Parathyroid adenoma (tissue), 2 donors: ENCODE data around the gene CFAP45.

Experiments used
- H2AFZ ChIP-seq: fragments of 300-600 bp; sonication (generic); one replicate; pipeline ENCODE4 v1.7.0; 2017; ENCODE audit warnings: antibody characterized with exemption, mild to moderate bottlenecking
- H3K27ac ChIP-seq: fragments of 300-600 bp; sonication (generic); one replicate; pipeline ENCODE4 v1.7.0; 2017
- H3K27me3 ChIP-seq: fragments of 300-600 bp; sonication (generic); one replicate; pipeline ENCODE4 v1.7.0; 2017; ENCODE audit warnings: low read length; ENCODE audit not compliant: control insufficient read depth, insufficient read depth
- H3K36me3 ChIP-seq: fragments of 300-600 bp; sonication (generic); one replicate; pipeline ENCODE4 v1.7.0; 2017; ENCODE audit warnings: low read length; ENCODE audit not compliant: control insufficient read depth, insufficient read depth
- H3K4me1 ChIP-seq: fragments of 300-600 bp; sonication (generic); one replicate; pipeline ENCODE4 v1.7.0; 2017; ENCODE audit warnings: control low read depth
- H3K4me2 ChIP-seq: fragments of 300-600 bp; sonication (generic); one replicate; pipeline ENCODE4 v1.7.0; 2017; ENCODE audit warnings: low read length
- H3K4me3 ChIP-seq: fragments of 300-600 bp; sonication (generic); one replicate; pipeline ENCODE4 v1.7.0; 2017; ENCODE audit warnings: low read depth, low read length
- H3K79me2 ChIP-seq: fragments of 300-600 bp; sonication (generic); one replicate; pipeline ENCODE4 v1.7.0; 2017; ENCODE audit warnings: control low read depth
- H3K9ac ChIP-seq: fragments of 300-600 bp; sonication (generic); one replicate; pipeline ENCODE4 v1.7.0; 2017; ENCODE audit warnings: mild to moderate bottlenecking
- H3K9me3 ChIP-seq: fragments of 300-600 bp; sonication (generic); one replicate; pipeline ENCODE4 v1.7.0; 2017; ENCODE audit warnings: low read length; ENCODE audit not compliant: control insufficient read depth
- TF ChIP-seq, protein P1 (sequence below): fragments of 300-600 bp; sonication (generic); IDR thresholded peaks from one replicate; pipeline ENCODE4 v1.7.0; 2017; ENCODE audit warnings: antibody characterized with exemption, mild to moderate bottlenecking
- donor health status: primary hyperparathyroidism.

The CFAP45 gene

DNA sequence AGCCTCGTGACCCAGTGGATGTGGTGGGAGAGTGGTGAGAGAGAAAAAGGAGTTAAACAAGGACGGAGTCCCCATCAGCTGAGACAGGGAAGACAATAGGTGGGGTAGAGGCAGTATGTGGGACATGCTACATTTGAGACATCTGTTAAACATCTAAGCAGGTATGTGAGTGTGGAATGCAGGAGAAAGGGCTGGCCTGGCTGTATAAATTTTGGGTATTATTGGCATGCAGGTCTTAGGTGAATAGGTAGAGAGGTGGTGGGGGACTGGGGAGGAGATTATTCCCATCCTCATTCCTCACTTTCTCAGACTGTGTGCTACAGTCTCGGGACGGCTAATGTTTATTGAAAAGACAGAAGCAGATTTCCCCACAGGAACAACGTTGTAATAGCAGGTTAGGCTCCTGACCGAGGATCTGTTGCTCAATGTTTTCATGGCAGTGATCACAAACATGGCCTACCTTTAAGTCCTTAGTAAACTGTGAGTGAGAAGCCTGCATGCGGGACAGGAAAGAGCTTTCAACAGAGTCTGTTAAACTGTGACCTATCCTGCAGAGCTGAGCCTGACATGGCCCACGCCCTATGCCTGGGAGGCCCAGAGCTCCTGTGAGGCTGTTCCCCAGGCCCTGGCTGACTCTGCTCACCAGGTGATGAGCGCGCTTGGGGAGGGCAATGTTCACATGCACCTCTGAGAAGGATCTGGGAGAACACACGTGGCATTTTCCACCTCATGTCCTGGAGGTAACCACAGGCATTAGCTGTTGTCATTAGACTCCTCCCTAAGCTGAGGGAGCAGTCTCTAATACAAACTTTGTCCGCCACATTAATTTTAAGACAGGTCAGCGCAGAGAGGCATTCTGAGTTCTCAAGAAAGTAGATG is 54.0 kb downstream of the CFAP45 start:
- H3K27ac ChIP-seq: no peak overlapping the region
- H3K79me2 ChIP-seq: no peaks in the 10 kb centered on the region
- H3K9me3 ChIP-seq: no peaks in the 10 kb centered on the region
- H3K27me3 ChIP-seq: no peaks in the 10 kb centered on the region
- no peak overlapping the region for H3K9ac ChIP-seq
- H3K4me3 ChIP-seq: no peak overlapping the region
- H3K36me3 ChIP-seq: no peaks in the 10 kb centered on the region
- H2AFZ ChIP-seq: peak overlapping the region; percentile 50
- H3K4me1 ChIP-seq: no peaks in the 10 kb centered on the region
- no peak overlapping the region for H3K4me2 ChIP-seq
- TF ChIP-seq, protein P1, sequence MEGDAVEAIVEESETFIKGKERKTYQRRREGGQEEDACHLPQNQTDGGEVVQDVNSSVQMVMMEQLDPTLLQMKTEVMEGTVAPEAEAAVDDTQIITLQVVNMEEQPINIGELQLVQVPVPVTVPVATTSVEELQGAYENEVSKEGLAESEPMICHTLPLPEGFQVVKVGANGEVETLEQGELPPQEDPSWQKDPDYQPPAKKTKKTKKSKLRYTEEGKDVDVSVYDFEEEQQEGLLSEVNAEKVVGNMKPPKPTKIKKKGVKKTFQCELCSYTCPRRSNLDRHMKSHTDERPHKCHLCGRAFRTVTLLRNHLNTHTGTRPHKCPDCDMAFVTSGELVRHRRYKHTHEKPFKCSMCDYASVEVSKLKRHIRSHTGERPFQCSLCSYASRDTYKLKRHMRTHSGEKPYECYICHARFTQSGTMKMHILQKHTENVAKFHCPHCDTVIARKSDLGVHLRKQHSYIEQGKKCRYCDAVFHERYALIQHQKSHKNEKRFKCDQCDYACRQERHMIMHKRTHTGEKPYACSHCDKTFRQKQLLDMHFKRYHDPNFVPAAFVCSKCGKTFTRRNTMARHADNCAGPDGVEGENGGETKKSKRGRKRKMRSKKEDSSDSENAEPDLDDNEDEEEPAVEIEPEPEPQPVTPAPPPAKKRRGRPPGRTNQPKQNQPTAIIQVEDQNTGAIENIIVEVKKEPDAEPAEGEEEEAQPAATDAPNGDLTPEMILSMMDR: no peak

DNA sequence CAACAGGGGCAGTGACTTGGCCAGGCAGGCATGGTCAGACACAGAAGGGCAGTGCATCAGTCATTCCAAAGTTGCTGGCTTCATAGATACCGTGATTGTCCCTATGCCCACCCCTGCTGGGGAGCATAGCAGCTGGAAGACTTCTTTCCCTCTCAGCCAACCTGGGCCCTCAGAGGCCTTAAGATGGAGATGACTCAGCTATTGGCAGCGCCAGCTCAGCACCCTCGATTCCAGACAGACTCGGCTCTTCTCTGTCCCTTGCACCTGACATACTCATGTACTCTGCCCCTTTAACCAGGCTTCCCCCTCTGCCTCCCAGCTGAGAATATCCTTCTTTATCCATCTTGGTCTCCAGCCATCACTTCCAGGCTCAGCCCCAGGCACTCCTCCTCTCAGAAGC is 56.5 kb downstream of the CFAP45 start:
- Histone ChIP-seq H2AFZ (no peak overlapping the region), H3K4me3 (no peak overlapping the region), H3K79me2 (no peaks in the 10 kb centered on the region), H3K4me2 (no peak overlapping the region), H3K36me3 (no peaks in the 10 kb centered on the region), H3K9me3 (no peaks in the 10 kb centered on the region), H3K4me1 (no peaks in the 10 kb centered on the region), H3K27me3 (no peaks in the 10 kb centered on the region), H3K27ac (no peak overlapping the region), H3K9ac (no peak overlapping the region)
- TF ChIP-seq, protein P1: no peak

DNA sequence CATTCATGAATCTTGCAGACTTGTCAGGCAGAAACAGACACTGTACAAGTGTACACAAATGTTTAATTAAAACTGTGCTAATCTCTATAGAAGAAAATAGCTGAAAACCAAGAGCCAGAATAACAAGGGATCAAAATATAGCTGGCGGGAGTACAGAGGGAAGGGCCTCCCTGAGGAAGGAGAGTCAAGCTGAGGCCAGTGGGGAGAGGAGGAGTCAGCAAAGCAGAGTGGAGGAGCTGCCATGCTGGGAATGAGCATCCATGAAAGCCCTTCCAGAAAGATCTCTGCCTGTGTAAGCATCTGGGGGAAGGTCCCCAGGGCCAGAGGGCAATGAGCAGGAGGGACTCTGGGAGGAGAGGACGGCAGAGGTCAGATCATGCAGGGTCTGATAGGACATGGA is 58.2 kb downstream of the CFAP45 start:
- no peak overlapping the region for H3K27ac ChIP-seq
- no peak overlapping the region for H3K4me2 ChIP-seq
- H3K9ac ChIP-seq: no peak overlapping the region
- H3K27me3 ChIP-seq: no peaks in the 10 kb centered on the region
- no peaks in the 10 kb centered on the region for H3K36me3 ChIP-seq
- no peak overlapping the region for H2AFZ ChIP-seq
- no peaks in the 10 kb centered on the region for H3K79me2 ChIP-seq
- H3K9me3 ChIP-seq: no peaks in the 10 kb centered on the region
- H3K4me3 ChIP-seq: no peak overlapping the region
- TF ChIP-seq, protein P1: no peak
- H3K4me1 ChIP-seq: no peaks in the 10 kb centered on the region

DNA sequence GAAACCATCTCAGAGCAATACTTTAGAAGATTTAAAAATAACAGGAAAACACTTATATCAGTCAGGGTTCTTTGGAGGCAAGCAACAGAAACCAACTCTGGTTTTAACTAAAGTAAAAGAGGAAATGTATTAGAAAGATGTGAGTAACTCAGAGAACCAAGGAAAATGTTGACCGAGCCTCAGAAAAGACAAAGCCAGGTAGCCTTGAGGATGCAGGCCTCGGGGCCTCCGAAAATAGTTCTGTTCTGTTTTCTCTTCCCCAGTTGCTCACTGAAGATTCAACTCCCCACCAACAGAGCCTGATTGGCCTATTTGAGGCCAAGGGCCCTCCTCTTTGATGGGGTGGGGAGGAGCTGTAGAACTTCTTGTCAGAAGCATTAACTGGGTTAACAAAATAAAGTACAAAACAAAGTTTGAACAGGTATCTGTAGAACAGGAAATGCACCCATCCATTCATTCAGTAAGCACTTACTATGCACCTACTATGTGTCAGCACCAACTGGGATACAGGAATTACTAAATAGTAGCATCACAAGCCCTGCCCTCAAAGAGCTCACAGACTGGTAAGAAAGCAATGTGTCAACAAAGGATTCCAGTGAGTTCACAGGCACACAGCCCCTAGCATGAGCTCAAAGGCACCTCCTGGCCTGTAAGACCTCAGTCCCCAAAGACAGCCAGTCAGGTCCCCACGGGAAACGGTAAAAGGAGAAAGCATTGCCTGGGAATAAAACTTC is 60.7 kb downstream of the CFAP45 start:
- TF ChIP-seq, protein P1: no peak
- no peak overlapping the region for H3K9ac ChIP-seq
- no peaks in the 10 kb centered on the region for H3K79me2 ChIP-seq
- no peak overlapping the region for H3K4me2 ChIP-seq
- no peaks in the 10 kb centered on the region for H3K27me3 ChIP-seq
- no peaks in the 10 kb centered on the region for H3K4me1 ChIP-seq
- no peak overlapping the region for H3K4me3 ChIP-seq
- no peak overlapping the region for H3K27ac ChIP-seq
- no peak overlapping the region for H2AFZ ChIP-seq
- no peaks in the 10 kb centered on the region for H3K9me3 ChIP-seq
- no peaks in the 10 kb centered on the region for H3K36me3 ChIP-seq
